Activated B cell treated with CpG ODN at 0.5 μM for 24 hours (primary cell): Measurements from ENCODE around the gene MPPED1. TPM values are rescaled to one million over a fixed set of nuclear protein-coding genes. Genes with fewer than 3 reads are reported as not detected.

Experiments used
- ATAC-seq: fragments of 200-7000 bp; cut with Tn5 transposase; one replicate; pipeline ENCODE4 v1.10.0; 2021; ENCODE audit warnings: low read depth, mild to moderate bottlenecking, moderate library complexity
- CTCF ChIA-PET: fragments of 350-600 bp; sonication (Branson Sonifier 250); formaldehyde crosslinking; loops from one replicate; lab custom pipeline; 2021; ENCODE audit warnings: antibody characterized with exemption; lab: Charles Lee
- POLR2A ChIA-PET: fragments of 350-600 bp; sonication (Branson Sonifier 250); formaldehyde crosslinking; loops from one replicate; lab custom pipeline; 2021; ENCODE audit warnings: antibody characterized with exemption; lab: Charles Lee
- DNase-seq: peaks from one replicate; pipeline ENCODE4 v3.0.0; 2022
- H3K27ac Mint-ChIP-seq: one replicate; pipeline ENCODE4 v1.8.0; 2020; ENCODE audit warnings: mixed read lengths
- H3K27me3 Mint-ChIP-seq: one replicate; pipeline ENCODE4 v1.8.0; 2021; ENCODE audit warnings: mixed read lengths
- H3K36me3 Mint-ChIP-seq: one replicate; pipeline ENCODE4 v1.8.0; 2021; ENCODE audit warnings: low read depth, mixed read lengths
- H3K4me1 Mint-ChIP-seq: one replicate; pipeline ENCODE4 v1.8.0; 2021; ENCODE audit warnings: mixed read lengths
- H3K4me3 Mint-ChIP-seq: one replicate; pipeline ENCODE4 v1.8.0; 2020; ENCODE audit warnings: mild to moderate bottlenecking, mixed read lengths
- H3K9me3 Mint-ChIP-seq: one replicate; pipeline ENCODE4 v1.8.0; 2020; ENCODE audit warnings: mixed read lengths
- intact Hi-C: fragments of 100-400 bp; cut with micrococcal nuclease; formaldehyde crosslinking; loops from one replicate; pipeline ENCODE4 v1.15.1; 2024
- total RNA-seq: library from RNA; stranded (reverse); gene quantifications from 2 replicates; pipeline ENCODE4 v1.2.3, GENCODE V29; 2022
- TF ChIP-seq, protein P1 (sequence below): fragments of 200-600 bp; IDR thresholded peaks from one replicate; pipeline ENCODE4 v1.8.0; 2022; ENCODE audit warnings: antibody characterized with exemption, mild to moderate bottlenecking

Gene MPPED1
- total RNA-seq, 1 donor from 2014 or later: not detected

DNA sequence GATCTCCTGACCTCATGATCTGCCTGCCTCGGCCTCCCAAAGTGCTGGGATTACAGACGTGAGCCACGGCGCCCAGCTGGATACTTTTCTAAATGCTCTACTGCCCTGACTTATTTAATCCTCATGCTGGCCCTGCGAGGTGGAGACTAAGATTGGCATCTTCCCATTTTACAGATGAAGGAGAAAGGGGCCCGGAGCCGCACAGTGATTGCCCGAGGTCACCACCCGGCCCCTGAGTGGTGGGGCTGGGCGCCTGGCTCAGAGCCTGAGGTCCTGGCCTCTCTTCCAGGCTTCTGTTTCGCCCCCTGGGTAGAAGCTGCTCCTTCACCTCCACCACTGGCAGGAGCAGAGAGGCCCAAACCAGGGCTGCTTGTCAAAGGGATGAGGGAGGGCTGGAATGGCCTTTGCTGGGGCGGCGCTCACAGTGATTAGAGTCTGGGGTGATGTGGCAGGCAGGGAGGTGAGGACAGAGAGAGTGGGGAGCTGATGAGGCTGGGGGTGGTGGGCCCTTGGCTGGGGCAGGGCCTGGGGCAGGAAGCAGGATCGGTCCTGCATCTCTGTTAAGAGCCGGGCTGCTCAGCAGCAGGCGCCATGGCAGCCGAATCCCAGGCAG, 15.4 kb upstream of the MPPED1 start:
- Mint-ChIP-seq H3K36me3 (no peaks in the 10 kb centered on the region), H3K27ac (no peak overlapping the region), H3K4me1 (no peaks in the 10 kb centered on the region), H3K9me3 (no peaks in the 10 kb centered on the region), H3K27me3 (peaks cover 11% of the 10 kb centered on the region), H3K4me3 (no peak overlapping the region)
- intact Hi-C loops: no loop called here
- ChIA-PET CTCF (no interaction called here), POLR2A (no interaction called here)
- DNase-seq (no peak), ATAC-seq (no peak)
- TF ChIP-seq, protein P1, sequence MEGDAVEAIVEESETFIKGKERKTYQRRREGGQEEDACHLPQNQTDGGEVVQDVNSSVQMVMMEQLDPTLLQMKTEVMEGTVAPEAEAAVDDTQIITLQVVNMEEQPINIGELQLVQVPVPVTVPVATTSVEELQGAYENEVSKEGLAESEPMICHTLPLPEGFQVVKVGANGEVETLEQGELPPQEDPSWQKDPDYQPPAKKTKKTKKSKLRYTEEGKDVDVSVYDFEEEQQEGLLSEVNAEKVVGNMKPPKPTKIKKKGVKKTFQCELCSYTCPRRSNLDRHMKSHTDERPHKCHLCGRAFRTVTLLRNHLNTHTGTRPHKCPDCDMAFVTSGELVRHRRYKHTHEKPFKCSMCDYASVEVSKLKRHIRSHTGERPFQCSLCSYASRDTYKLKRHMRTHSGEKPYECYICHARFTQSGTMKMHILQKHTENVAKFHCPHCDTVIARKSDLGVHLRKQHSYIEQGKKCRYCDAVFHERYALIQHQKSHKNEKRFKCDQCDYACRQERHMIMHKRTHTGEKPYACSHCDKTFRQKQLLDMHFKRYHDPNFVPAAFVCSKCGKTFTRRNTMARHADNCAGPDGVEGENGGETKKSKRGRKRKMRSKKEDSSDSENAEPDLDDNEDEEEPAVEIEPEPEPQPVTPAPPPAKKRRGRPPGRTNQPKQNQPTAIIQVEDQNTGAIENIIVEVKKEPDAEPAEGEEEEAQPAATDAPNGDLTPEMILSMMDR: no peak

DNA sequence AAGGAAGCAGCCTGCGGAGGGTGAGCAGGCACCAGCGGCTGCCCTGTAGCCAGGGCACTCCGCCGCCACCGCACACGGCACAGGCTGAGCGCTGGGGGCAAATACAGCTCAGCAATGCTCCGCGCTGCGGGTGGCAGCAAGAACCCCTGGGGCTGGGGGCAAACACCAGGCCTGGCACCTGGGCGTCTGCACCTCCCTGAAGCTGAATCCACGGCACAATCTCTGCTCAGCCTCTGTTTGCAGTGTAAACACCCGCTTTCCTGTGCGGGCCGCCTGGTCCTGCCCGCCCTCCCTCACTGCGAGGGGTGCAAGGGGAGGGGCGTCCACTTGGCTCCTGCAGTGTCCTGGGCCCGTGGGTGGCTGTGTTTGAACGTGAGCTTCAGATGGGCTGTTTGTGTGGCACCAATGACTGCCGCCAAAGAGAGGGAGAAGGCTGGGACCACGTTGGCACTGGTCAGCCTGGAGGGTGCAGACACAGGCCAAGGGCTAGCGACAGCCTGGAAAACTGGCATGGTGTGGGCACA, 14.8 kb upstream of the MPPED1 start:
- Mint-ChIP-seq H3K4me1 (no peaks in the 10 kb centered on the region), H3K9me3 (no peaks in the 10 kb centered on the region), H3K27me3 (peaks cover 11% of the 10 kb centered on the region), H3K27ac (no peak overlapping the region), H3K4me3 (no peak overlapping the region), H3K36me3 (no peaks in the 10 kb centered on the region)
- no peak for ATAC-seq
- DNase-seq: no peak
- CTCF ChIA-PET: no interaction called here
- intact Hi-C loops: no loop called here
- POLR2A ChIA-PET: no interaction called here
- TF ChIP-seq, protein P1: no peak

DNA sequence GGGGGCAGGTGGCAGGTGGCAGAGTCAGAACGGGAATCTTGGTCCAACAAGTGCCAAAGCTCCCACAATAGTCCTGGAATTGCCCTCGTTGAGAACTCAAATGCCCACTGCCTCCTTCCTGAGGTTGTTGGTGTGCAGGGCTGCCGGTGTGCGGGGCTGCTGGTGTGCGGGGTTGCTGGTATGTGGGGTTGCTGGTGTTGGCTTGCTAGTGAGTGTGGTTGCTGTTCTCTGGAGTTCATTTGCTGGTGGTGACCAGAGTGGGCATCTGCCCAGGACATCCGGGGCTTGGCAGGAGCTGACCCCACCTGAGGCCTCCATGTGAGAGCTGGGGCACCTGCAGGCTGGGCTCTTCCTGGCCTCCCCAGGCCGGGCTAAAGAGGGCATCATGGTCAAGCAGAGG, 14.0 kb upstream of the MPPED1 start:
- ATAC-seq (no peak), DNase-seq (no peak)
- H3K4me1 Mint-ChIP-seq: no peaks in the 10 kb centered on the region
- H3K27me3 Mint-ChIP-seq: peaks cover 12% of the 10 kb centered on the region
- intact Hi-C loops: no loop called here
- TF ChIP-seq, protein P1: no peak
- POLR2A ChIA-PET: no interaction called here
- no peaks in the 10 kb centered on the region for H3K36me3 Mint-ChIP-seq
- H3K9me3 Mint-ChIP-seq: no peaks in the 10 kb centered on the region
- H3K27ac Mint-ChIP-seq: no peak overlapping the region
- H3K4me3 Mint-ChIP-seq: no peak overlapping the region
- CTCF ChIA-PET: no interaction called here

DNA sequence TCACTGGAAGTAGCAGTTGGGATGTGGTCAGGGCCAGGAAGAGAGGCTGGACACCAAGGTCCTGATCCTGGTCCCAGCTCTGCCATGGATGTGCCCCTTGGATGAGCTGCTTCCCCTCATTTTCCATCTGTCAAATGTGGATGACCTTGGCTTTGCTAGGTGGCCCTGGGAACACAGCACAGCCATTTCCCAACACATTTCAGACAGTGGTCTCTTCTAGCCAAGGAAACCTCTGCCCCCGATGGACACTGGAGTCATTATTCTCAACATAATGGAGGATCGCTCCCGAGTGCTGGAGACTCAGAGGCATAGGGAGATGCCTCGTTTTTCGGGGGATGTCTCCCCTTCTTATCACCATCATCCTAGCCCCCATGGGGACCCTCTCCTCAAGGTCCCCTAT, 13.6 kb upstream of the MPPED1 start:
- no peaks in the 10 kb centered on the region for H3K4me1 Mint-ChIP-seq
- ATAC-seq (no peak), DNase-seq (no peak)
- H3K27ac Mint-ChIP-seq: no peak overlapping the region
- intact Hi-C loops: no loop called here
- H3K27me3 Mint-ChIP-seq: peaks cover 14% of the 10 kb centered on the region
- H3K9me3 Mint-ChIP-seq: no peaks in the 10 kb centered on the region
- TF ChIP-seq, protein P1: no peak
- POLR2A ChIA-PET: no interaction called here
- no peaks in the 10 kb centered on the region for H3K36me3 Mint-ChIP-seq
- no peak overlapping the region for H3K4me3 Mint-ChIP-seq
- CTCF ChIA-PET: no interaction called here

DNA sequence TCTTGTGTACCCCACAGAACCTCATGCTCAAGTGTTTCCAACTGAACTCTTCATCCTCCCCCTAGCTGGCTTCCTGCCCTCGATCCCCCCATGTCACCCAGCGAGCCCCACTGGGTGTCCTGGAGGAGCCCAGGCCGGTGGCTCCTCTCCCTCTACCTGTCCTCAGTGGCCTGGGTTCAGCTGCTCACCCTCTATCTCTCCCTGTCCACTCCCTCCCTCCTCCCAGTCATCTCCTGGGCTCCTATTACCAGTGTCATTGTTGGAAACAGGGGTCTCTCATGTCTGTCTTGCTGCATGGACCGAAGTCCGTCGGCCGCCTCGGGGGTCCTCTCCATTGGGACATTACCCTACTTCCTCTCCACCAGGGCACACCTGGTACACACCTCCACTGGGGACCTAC, 12.9 kb upstream of the MPPED1 start:
- intact Hi-C loops: no loop called here
- ChIA-PET POLR2A (no interaction called here), CTCF (no interaction called here)
- ATAC-seq (no peak), DNase-seq (no peak)
- Mint-ChIP-seq H3K9me3 (no peaks in the 10 kb centered on the region), H3K36me3 (no peaks in the 10 kb centered on the region), H3K4me3 (no peak overlapping the region), H3K27me3 (peaks cover 19% of the 10 kb centered on the region), H3K4me1 (no peaks in the 10 kb centered on the region), H3K27ac (no peak overlapping the region)
- TF ChIP-seq, protein P1: no peak
